T-helper 2 cell (primary cell): ENCODE results near the gene PRAC1.
"Not testable (repeated sequence)": the region's sequence is repeated elsewhere in the genome, so short reads cannot be mapped to it uniquely, and the experiment has no call there.

ENCODE experiments used
- DNase-seq, 5 experiments: peaks; one replicate each; pipeline versions ENCODE4 v3.0.0 to v3.0.0-alpha.2; 2012 to 2022

Gene PRAC1

GRCh38 chr17:48725288-48726064 is 3.2 kb upstream of the PRAC1 start:
- DNase-seq, result no peak

GRCh38 chr17:48725004-48725287 is 2.6 kb upstream of the PRAC1 start:
- no peak for DNase-seq

- peak; percentile 48 to 72 (median 56) for DNase-seq
These were observed 2.1 kb upstream of the PRAC1 start for GRCh38 chr17:48724251-48725003.

DNA sequence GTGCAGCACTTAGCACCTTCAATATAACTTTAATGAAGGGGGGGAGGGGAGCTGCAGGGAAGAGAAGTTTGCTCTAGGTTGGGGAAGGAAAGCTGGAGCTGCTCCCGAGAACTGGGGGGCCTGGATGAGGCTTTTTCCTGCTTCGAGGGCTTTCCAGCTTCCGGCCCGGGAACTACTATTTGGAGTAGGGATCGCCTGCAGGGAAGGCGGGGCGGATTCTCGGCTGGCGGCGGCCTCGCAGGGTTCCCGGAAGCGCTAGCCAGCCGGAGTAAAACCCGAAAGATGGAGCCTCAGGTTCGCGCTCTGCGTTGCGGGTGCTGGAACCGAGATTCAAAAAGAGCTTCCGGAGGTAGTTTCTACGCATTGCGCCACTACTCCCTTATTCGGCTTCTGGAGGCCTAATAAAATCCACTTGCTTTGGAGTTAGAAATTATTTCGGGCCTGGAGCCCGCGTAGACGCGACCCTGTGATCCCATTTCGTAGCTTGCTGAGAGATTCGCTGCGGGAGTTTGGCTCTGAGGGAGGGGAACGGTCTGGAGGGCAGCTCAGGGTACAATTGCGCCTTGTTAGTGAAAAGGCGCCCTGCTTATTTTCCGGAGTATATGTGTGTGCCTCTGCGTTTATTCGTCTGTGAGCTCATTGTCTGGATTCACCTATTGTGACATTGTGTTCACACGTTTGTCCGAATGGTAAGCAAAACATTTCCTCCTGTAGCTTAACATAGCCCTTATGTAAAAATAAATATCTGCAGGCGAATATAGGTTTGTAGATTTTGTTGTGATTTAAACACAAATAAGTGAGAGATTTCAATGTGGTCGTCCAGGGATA is 1.3 kb upstream of the PRAC1 start:
- peak in 1 of 5 experiments; percentile 40 for DNase-seq

- no peak for DNase-seq
These were observed 651 bp upstream of the PRAC1 start, which contains the start of gene PRAC2 for GRCh38 chr17:48722915-48723422. PRAC2 (plus strand) TSS chr17:48723185; CDS start chr17:48724411, 1,226 bp downstream.

DNA sequence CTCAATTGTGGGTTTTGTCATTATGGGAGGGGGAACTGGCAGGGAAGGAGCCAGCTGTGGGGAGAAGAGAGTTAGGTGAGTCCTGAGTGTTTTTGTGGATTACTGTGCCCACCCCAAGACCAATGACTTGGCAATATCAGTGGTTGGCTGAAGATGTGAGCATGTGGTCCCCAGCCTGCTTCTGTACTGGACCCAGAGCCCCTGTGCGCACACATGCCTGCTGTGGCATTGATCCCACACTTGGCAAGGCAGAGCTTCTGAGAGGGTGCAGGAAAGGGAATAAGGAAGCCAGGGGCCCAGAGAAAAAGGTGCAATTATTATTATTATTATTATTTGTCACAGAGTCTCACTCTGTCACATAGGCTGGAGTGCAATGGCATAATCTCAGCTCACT is 1.3 kb downstream of the PRAC1 start:
- DNase-seq, result no peak

DNA sequence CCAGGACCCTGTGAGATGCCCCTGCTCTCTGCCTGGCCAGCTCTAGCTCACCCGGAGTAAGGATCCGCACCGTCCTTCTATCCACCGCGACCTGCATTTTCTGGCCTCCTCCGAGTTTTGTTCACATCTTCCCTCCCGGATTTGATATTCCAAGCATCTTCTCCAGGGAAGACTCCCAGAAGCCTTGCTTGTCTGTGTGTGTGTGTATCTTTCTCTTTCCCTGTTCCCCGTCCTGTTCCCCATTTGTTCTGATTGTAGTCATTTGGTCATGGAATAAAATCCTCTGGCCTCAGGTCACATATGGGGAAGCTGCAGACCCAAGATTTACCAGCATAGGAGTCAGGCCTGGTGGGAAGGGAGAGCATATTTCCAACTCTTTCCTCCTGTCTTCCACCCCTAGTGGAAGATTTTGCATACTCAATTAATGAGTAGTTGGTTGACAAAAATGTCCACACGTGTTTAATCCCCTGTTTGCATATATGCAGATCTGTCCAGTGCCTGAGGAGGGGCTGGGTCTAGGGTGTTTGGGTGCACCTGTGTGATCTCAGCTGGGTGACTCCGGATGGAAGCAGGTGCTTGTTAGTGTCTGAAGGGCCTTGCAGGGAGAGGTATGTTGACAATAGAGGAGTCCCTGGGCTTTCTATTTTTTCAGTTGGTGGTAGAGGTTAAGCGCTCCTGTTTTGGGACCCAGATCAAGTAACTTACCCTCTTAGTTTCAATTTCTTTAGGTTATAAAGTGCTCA is 1.9 kb downstream of the PRAC1 start:
- DNase-seq, result no peak

GRCh38 chr17:48719642-48720265 is 2.6 kb downstream of the PRAC1 start:
- DNase-seq, result no peak

- DNase-seq, result peak in 1 of 5 experiments; percentile 32
These were observed 3.3 kb downstream of the PRAC1 start for GRCh38 chr17:48718761-48719641.

GRCh38 chr17:48718227-48718760 is 4.0 kb downstream of the PRAC1 start:
- DNase-seq, result no peak

DNA sequence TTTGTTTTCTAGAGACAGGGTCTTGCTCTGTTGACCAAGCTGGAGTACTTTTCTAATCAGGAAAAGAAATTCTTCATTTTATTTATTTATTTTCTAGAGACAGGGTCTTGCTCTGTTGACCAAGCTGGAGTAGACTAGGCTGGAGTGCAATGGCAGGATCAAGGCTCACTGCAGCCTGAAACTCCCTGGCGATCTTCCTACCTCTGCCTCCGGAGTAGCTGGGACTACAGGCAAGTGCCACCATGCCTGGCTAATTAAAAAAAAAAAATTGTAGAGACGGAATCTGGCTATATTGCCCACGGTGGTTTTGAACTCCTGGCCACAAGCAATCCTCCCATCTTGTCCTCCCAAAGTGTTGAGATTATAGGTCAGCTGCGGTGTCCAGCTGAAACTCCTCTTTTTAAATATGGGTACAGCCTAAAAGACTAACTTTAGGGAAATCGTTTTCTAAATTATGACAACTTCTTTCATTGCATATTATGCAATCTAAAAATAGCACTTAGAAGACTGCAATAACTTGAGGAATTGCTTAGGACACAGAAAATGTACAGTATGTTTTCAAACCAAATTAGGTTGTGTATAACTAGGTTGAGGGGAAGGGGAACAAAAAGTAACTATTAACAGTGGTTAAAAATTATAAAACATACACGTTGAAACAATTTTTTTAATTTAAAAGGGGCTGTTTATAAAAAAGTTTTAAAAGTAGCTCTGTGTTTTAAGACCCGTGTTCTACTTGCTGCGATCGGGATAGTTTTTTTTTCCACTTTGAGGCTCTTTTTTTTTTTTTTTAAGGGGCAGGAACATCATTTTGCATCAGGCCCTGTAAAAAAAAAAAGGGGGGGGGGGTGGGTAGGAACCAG is 4.7 kb downstream of the PRAC1 start:
- DNase-seq, result no peak

GRCh38 chr17:48716549-48716948 is 5.8 kb downstream of the PRAC1 start:
- not testable (repeated sequence) for DNase-seq

GRCh38 chr17:48715496-48716399 is 6.6 kb downstream of the PRAC1 start:
- no peak for DNase-seq

- no peak for DNase-seq
These were observed 11.2 kb downstream of the PRAC1 start for GRCh38 chr17:48711128-48711527.

- DNase-seq, result no peak
These were observed 17.7 kb downstream of the PRAC1 start for GRCh38 chr17:48704361-48705248.

GRCh38 chr17:48701864-48702532 is 20.3 kb downstream of the PRAC1 start:
- no peak for DNase-seq

- DNase-seq, result no peak
These were observed 29.1 kb downstream of the PRAC1 start for GRCh38 chr17:48693178-48693577.
